Endothelial cell of umbilical vein (primary cell): ENCODE data around the gene PGBD5. TPM values are rescaled to one million over a fixed set of nuclear protein-coding genes. Genes with fewer than 3 reads are reported as not detected.

Experiments used
- BruUV-seq: library from RNA; stranded (reverse); fragments of 400-500 nt; replicated peaks from 2 replicates; lab custom pipeline; 2021; lab: Mats Ljungman, UMichigan
- CTCF ChIA-PET: fragments of 300-600, 350-600 bp; sonication (Branson Sonifier 250); formaldehyde crosslinking; loops from one replicate; lab custom pipeline; 2021; ENCODE audit warnings: antibody characterized with exemption, inconsistent platforms; lab: Charles Lee
- POLR2A ChIA-PET: fragments of 300-600, 350-600 bp; sonication (Branson Sonifier 250); formaldehyde crosslinking; loops from one replicate; lab custom pipeline; 2021; ENCODE audit warnings: antibody characterized with exemption, inconsistent platforms; lab: Charles Lee
- DNase-seq: peaks from one replicate; pipeline ENCODE4 v3.0.0-alpha.2; 2011; ENCODE audit warnings: low read depth, low spot score
- FAIRE-seq: peaks from 2 replicates; lab custom pipeline; 2011; peaks lifted over from hg19 to GRCh38; lab: Jason Lieb, UNC
- H2AFZ ChIP-seq: 2 replicates; pipeline ENCODE4 v1.6.0; 2012; ENCODE audit warnings: low read depth, low read length, control low read depth, inconsistent platforms
- H3K27ac ChIP-seq: 2 replicates; pipeline ENCODE4 v1.5.1; 2011; ENCODE audit warnings: low read depth, mild to moderate bottlenecking, control low read depth, low read length, moderate library complexity; ENCODE audit not compliant: insufficient read depth
- H3K27me3 ChIP-seq, 2 experiments: 2 replicates each; pipeline versions ENCODE4 v1.6.0 to v1.6.1; 2011; ENCODE audit warnings: low read length in 2 of 2, mixed read lengths in 1 of 2; ENCODE audit not compliant: control insufficient read depth in 2 of 2, insufficient read depth in 2 of 2
- H3K36me3 ChIP-seq, 2 experiments: 2 replicates in 1 of 2; 3 replicates in 1 of 2; pipeline ENCODE4 v1.5.1; 2011; ENCODE audit warnings: low read length in 2 of 2, mild to moderate bottlenecking in 1 of 2, moderate library complexity in 1 of 2; ENCODE audit not compliant: control insufficient read depth in 2 of 2, insufficient read depth in 2 of 2; ENCODE audit errors: extremely low read depth in 1 of 2
- H3K4me1 ChIP-seq: 3 replicates; pipeline ENCODE4 v1.5.1; 2011; ENCODE audit warnings: mild to moderate bottlenecking, low read length; ENCODE audit not compliant: control insufficient read depth, insufficient read depth; ENCODE audit errors: extremely low read depth
- H3K4me2 ChIP-seq: 2 replicates; pipeline ENCODE4 v1.6.1; 2011; ENCODE audit warnings: low read length, control low read depth, mixed read lengths; ENCODE audit not compliant: insufficient read depth
- H3K4me3 ChIP-seq, 3 experiments: fragments of 200-600 bp in 1 of 3; sonication (generic), shearing (Covaris generic) in 1 of 3; replicated peaks in 1 of 3; 2 replicates each; pipeline ENCODE4 v1.5.1; 2011 to 2016; ENCODE audit warnings: control low read depth in 3 of 3, low read length in 3 of 3, mild to moderate bottlenecking in 2 of 3, inconsistent platforms in 1 of 3, low read depth in 1 of 3, moderate library complexity in 1 of 3; ENCODE audit not compliant: insufficient read depth in 1 of 3
- H3K79me2 ChIP-seq: 2 replicates; pipeline ENCODE4 v1.6.0; 2012; ENCODE audit warnings: low read length, inconsistent platforms; ENCODE audit not compliant: control insufficient read depth, insufficient read depth
- H3K9ac ChIP-seq: replicated peaks from 2 replicates; pipeline ENCODE3; 2011; ENCODE audit warnings: low read length, control low read depth; ENCODE audit not compliant: insufficient read depth; ENCODE audit errors: extremely low read depth
- H3K9me1 ChIP-seq: replicated peaks from 3 replicates; pipeline ENCODE4 v1.6.0; 2011; ENCODE audit warnings: mild to moderate bottlenecking, low read length; ENCODE audit not compliant: control insufficient read depth, insufficient read depth; ENCODE audit errors: extremely low read depth
- H3K9me3 ChIP-seq: replicated peaks from 2 replicates; pipeline ENCODE4 v1.5.1; 2012; ENCODE audit warnings: low read length, inconsistent platforms; ENCODE audit not compliant: control insufficient read depth, insufficient read depth
- H4K20me1 ChIP-seq: replicated peaks from 2 replicates; pipeline ENCODE3; 2011; ENCODE audit warnings: mild to moderate bottlenecking, low read length; ENCODE audit not compliant: control insufficient read depth, insufficient read depth; ENCODE audit errors: extremely low read depth
- CTCF ChIP-seq, 2 donors: IDR thresholded peaks; 1 replicate in 1 of 2; 2 replicates in 1 of 2; pipeline ENCODE4 v1.5.1; 2011; ENCODE audit warnings: low read length in 2 of 2, mild to moderate bottlenecking in 2 of 2, moderate library complexity in 2 of 2, control low read depth in 1 of 2, inconsistent platforms in 1 of 2, low read depth in 1 of 2; ENCODE audit not compliant: insufficient read depth in 1 of 2; ENCODE audit errors: extremely low read depth in 1 of 2
- EZH2 ChIP-seq: IDR thresholded peaks from 2 replicates; pipeline ENCODE4 v1.6.1; 2012; ENCODE audit warnings: borderline replicate concordance, low read depth, mild to moderate bottlenecking, moderate library complexity, low read length, inconsistent platforms; ENCODE audit not compliant: severe bottlenecking
- FOS ChIP-seq: IDR thresholded peaks from 2 replicates; pipeline ENCODE4 v1.6.1; 2011; ENCODE audit warnings: mild to moderate bottlenecking, low read length, moderate library complexity, borderline replicate concordance; ENCODE audit not compliant: insufficient read depth
- GATA2 ChIP-seq: IDR thresholded peaks from 2 replicates; pipeline ENCODE4 v1.7.0; 2011; ENCODE audit warnings: low read depth, mild to moderate bottlenecking, moderate library complexity, mixed read lengths, low read length; ENCODE audit not compliant: insufficient read length, insufficient read depth
- JUN ChIP-seq: IDR thresholded peaks from 2 replicates; pipeline ENCODE4 v1.6.1; 2011; ENCODE audit warnings: borderline replicate concordance, low read depth; ENCODE audit not compliant: insufficient read length, insufficient read depth
- MAX ChIP-seq: IDR thresholded peaks from 2 replicates; pipeline ENCODE4 v1.6.1; 2011; ENCODE audit not compliant: insufficient read depth, insufficient read length
- MYC ChIP-seq: IDR thresholded peaks from one replicate; pipeline ENCODE4 v1.6.1; 2011; ENCODE audit warnings: mild to moderate bottlenecking, low read depth, low read length
- POLR2A ChIP-seq: IDR thresholded peaks from 2 replicates; pipeline ENCODE4 v1.6.1; 2012; ENCODE audit warnings: low read depth, mild to moderate bottlenecking, control low read depth, low read length
- POLR2AphosphoS5 ChIP-seq: IDR thresholded peaks from 2 replicates; pipeline ENCODE4 v1.6.1; 2012; ENCODE audit warnings: low read depth, mild to moderate bottlenecking, control low read depth, low read length, moderate library complexity; ENCODE audit not compliant: insufficient read depth
- dilution Hi-C: fragments of 300-500 bp; cut with MboI; formaldehyde crosslinking; loops from one replicate; pipeline ENCODE4 v1.15.0; 2019; ENCODE audit warnings: low sequenced_read_pairs; ENCODE audit not compliant: extremely low pct_ligation_motif_present
- intact Hi-C: fragments of 100-400 bp; cut with micrococcal nuclease; formaldehyde crosslinking; loops from one replicate; pipeline ENCODE4 v1.10.0; 2022
- polyA plus RNA-seq, 4 experiments: library from polyadenylated mRNA; depleted of rRNA in 3 of 4; stranded (reverse) in 3 of 4; unstranded in 1 of 4; fragments of >200 nt; gene quantifications; 2 replicates each; pipeline versions ENCODE4 v1.2.1 to v1.2.3, GENCODE V29; 2011 to 2012; ENCODE audit warnings: missing spikeins in 1 of 4
- total RNA-seq: library from RNA; stranded (reverse); gene quantifications from 2 replicates; pipeline ENCODE4 v1.2.3, GENCODE V29; 2021

The PGBD5 gene
- total and polyA plus RNA-seq, 2 donors (not counting 3 experiments of a cell fraction or from before 2014, with no cell fraction given) = 0.03 TPM; not detected in 1

- no peaks in the 10 kb centered on the region for H3K4me1 ChIP-seq
- H3K9me1 ChIP-seq = no peaks in the 10 kb centered on the region
- DNase-seq = no peak
- TF ChIP-seq POLR2AphosphoS5 (no peak), CTCF (IDR thresholded peaks at IDR 0.05; ENCODE audit: extremely low read depth in 1 of 2, insufficient read depth in 1 of 2, low read depth in 1 of 2, low read length in 2 of 2) (no peak), MYC (no peak), JUN (no peak), MAX (no peak), EZH2 (no peak), GATA2 (no peak), POLR2A (no peak), FOS (no peak)
- dilution Hi-C loops = no loop called here
- H4K20me1 ChIP-seq = no peaks in the 10 kb centered on the region
- H3K9ac ChIP-seq = no peak overlapping the region
- no peaks in the 10 kb centered on the region for H3K9me3 ChIP-seq
- no TSS peak for BruUV-seq
- no peak for FAIRE-seq
- intact Hi-C loops = no loop called here
- no peak overlapping the region for H3K4me2 ChIP-seq
- H3K79me2 ChIP-seq = no peaks in the 10 kb centered on the region
- no peaks in the 10 kb centered on the region for H3K27me3 ChIP-seq
- POLR2A ChIA-PET = no interaction called here
- no peak overlapping the region for H2AFZ ChIP-seq
- CTCF ChIA-PET = no interaction called here
- no peak overlapping the region for H3K27ac ChIP-seq
- H3K36me3 ChIP-seq = no peaks in the 10 kb centered on the region
- no peak overlapping the region for H3K4me3 ChIP-seq
Measured at GRCh38 chr1:230414102-230414501, 12.0 kb downstream of the PGBD5 start.
